H9 (cell line): ENCODE data around the gene MICAL2. TPM values are rescaled to one million over a fixed set of nuclear protein-coding genes. Genes with fewer than 3 reads are reported as not detected.

Experiments
- DNase-seq: peaks from one replicate; pipeline ENCODE4 v3.0.0-alpha.2; 2017
- H2AFZ ChIP-seq: one replicate; pipeline ENCODE4 v1.6.1; 2013; ENCODE audit warnings: mild to moderate bottlenecking, low read length, control low read depth, moderate library complexity
- H2AK5ac ChIP-seq: 2 replicates; pipeline ENCODE4 v1.6.1; 2013; ENCODE audit warnings: low read length, control low read depth, mixed read lengths; ENCODE audit not compliant: insufficient read length
- H2BK120ac ChIP-seq: one replicate; pipeline ENCODE4 v1.6.1; 2013; ENCODE audit warnings: low read depth, mild to moderate bottlenecking, low read length, control low read depth, inconsistent platforms; ENCODE audit not compliant: poor library complexity, severe bottlenecking
- H2BK12ac ChIP-seq: 2 replicates; pipeline ENCODE4 v1.6.1; 2013; ENCODE audit warnings: low read length, control low read depth, mixed read lengths, low read depth; ENCODE audit not compliant: insufficient read length
- H2BK15ac ChIP-seq: 2 replicates; pipeline ENCODE4 v1.6.1; 2013; ENCODE audit warnings: low read depth, low read length, control low read depth
- H2BK20ac ChIP-seq: one replicate; pipeline ENCODE4 v1.6.1; 2013; ENCODE audit warnings: low read depth, mild to moderate bottlenecking, low read length, control low read depth, inconsistent platforms; ENCODE audit not compliant: poor library complexity, severe bottlenecking
- H2BK5ac ChIP-seq: 2 replicates; pipeline ENCODE4 v1.6.1; 2013; ENCODE audit warnings: low read length, control low read depth, mixed read lengths; ENCODE audit not compliant: insufficient read length
- H3K14ac ChIP-seq: 2 replicates; pipeline ENCODE4 v1.6.1; 2013; ENCODE audit warnings: low read length, control low read depth; ENCODE audit not compliant: insufficient read depth
- H3K18ac ChIP-seq: 2 replicates; pipeline ENCODE4 v1.6.1; 2013; ENCODE audit warnings: low read depth, mild to moderate bottlenecking, mixed read lengths, low read length, control low read depth; ENCODE audit not compliant: insufficient read length
- H3K23ac ChIP-seq: 2 replicates; pipeline ENCODE4 v1.6.1; 2013; ENCODE audit warnings: low read length, control low read depth, mixed read lengths, low read depth; ENCODE audit not compliant: insufficient read length
- H3K23me2 ChIP-seq: 2 replicates; pipeline ENCODE4 v1.6.1; 2013; ENCODE audit warnings: low read depth, mild to moderate bottlenecking, mixed read lengths, low read length, control low read depth; ENCODE audit not compliant: insufficient read length, poor library complexity, severe bottlenecking
- H3K27ac ChIP-seq: 2 replicates; pipeline ENCODE4 v1.5.1; 2013; ENCODE audit warnings: low read length, control low read depth, mixed read lengths, low read depth; ENCODE audit not compliant: insufficient read length
- H3K27me3 ChIP-seq: 2 replicates; pipeline ENCODE4 v1.6.1; 2013; ENCODE audit warnings: low read length, control low read depth, inconsistent platforms; ENCODE audit not compliant: insufficient read depth
- H3K4ac ChIP-seq: 2 replicates; pipeline ENCODE4 v1.6.1; 2013; ENCODE audit warnings: low read depth, mild to moderate bottlenecking, control low read depth, inconsistent platforms, low read length, moderate library complexity
- H3K4me1 ChIP-seq: 2 replicates; pipeline ENCODE4 v1.6.1; 2013; ENCODE audit warnings: low read length, control low read depth, inconsistent platforms; ENCODE audit not compliant: insufficient read depth
- H3K4me2 ChIP-seq: 2 replicates; pipeline ENCODE4 v1.6.1; 2013; ENCODE audit warnings: low read length, control low read depth, mixed read lengths; ENCODE audit not compliant: insufficient read length, insufficient read depth
- H3K56ac ChIP-seq: 2 replicates; pipeline ENCODE4 v1.6.1; 2013; ENCODE audit warnings: low read depth, mild to moderate bottlenecking, mixed read lengths, low read length, control low read depth; ENCODE audit not compliant: insufficient read length
- H3K79me1 ChIP-seq: 2 replicates; pipeline ENCODE4 v1.6.1; 2013; ENCODE audit warnings: low read depth, mild to moderate bottlenecking, moderate library complexity, low read length, control low read depth, inconsistent platforms; ENCODE audit not compliant: insufficient read depth, poor library complexity, severe bottlenecking
- H3K79me2 ChIP-seq: 2 replicates; pipeline ENCODE4 v1.6.1; 2013; ENCODE audit warnings: low read length, control low read depth, inconsistent platforms; ENCODE audit not compliant: insufficient read depth
- H3K9ac ChIP-seq: 2 replicates; pipeline ENCODE4 v1.6.1; 2013; ENCODE audit warnings: low read length, control low read depth, mixed read lengths; ENCODE audit not compliant: insufficient read length; ENCODE audit errors: extremely low read depth
- H3K9me3 ChIP-seq: one replicate; pipeline ENCODE4 v1.6.1; 2013; ENCODE audit warnings: low read depth, low read length, inconsistent platforms; ENCODE audit not compliant: control insufficient read depth
- H3T11ph ChIP-seq: one replicate; pipeline ENCODE4 v1.6.1; 2013; ENCODE audit warnings: mild to moderate bottlenecking, low read length, control low read depth, inconsistent platforms
- H4K20me1 ChIP-seq: one replicate; pipeline ENCODE4 v1.6.1; 2013; ENCODE audit not compliant: control insufficient read depth, insufficient read length, insufficient read depth
- H4K5ac ChIP-seq: 2 replicates; pipeline ENCODE4 v1.6.1; 2013; ENCODE audit warnings: low read depth, mild to moderate bottlenecking, mixed read lengths, low read length, control low read depth; ENCODE audit not compliant: insufficient read length
- H4K8ac ChIP-seq: replicated peaks from 2 replicates; pipeline ENCODE4 v1.6.1; 2013; ENCODE audit warnings: low read length, control low read depth, mixed read lengths, low read depth; ENCODE audit not compliant: insufficient read length
- H4K91ac ChIP-seq: 2 replicates; pipeline ENCODE4 v1.6.1; 2013; ENCODE audit warnings: low read depth, mild to moderate bottlenecking, moderate library complexity, mixed read lengths, low read length, control low read depth; ENCODE audit not compliant: insufficient read length
- H3K27ac Mint-ChIP-seq, 3 experiments: 2 replicates in 2 of 3; 3 replicates in 1 of 3; pipeline ENCODE4 v1.8.0; 2020 to 2021; ENCODE audit warnings: mixed read lengths in 3 of 3, mild to moderate bottlenecking in 1 of 3, moderate library complexity in 1 of 3
- H3K27me3 Mint-ChIP-seq: 2 replicates; pipeline ENCODE4 v1.8.0; 2021; ENCODE audit warnings: low read depth, mild to moderate bottlenecking, moderate library complexity, mixed read lengths
- H3K36me3 Mint-ChIP-seq, 3 experiments: 2 replicates in 2 of 3; 3 replicates in 1 of 3; pipeline ENCODE4 v1.8.0; 2020 to 2021; ENCODE audit warnings: low read depth in 3 of 3, mixed read lengths in 3 of 3; ENCODE audit not compliant: insufficient read depth in 1 of 3
- H3K4me1 Mint-ChIP-seq, 2 experiments: 2 replicates each; pipeline ENCODE4 v1.8.0; 2020; ENCODE audit warnings: mixed read lengths in 2 of 2
- H3K4me3 Mint-ChIP-seq, 2 experiments: 2 replicates in 1 of 2; 3 replicates in 1 of 2; pipeline ENCODE4 v1.8.0; 2020 to 2021; ENCODE audit warnings: mild to moderate bottlenecking in 2 of 2, mixed read lengths in 2 of 2, moderate library complexity in 1 of 2
- H3K9me3 Mint-ChIP-seq, 2 experiments: 2 replicates in 1 of 2; 3 replicates in 1 of 2; pipeline ENCODE4 v1.8.0; 2020; ENCODE audit warnings: mild to moderate bottlenecking in 2 of 2, mixed read lengths in 2 of 2, moderate library complexity in 1 of 2
- CTCF ChIP-seq: fragments of 200-600 bp; sonication (generic); conservative IDR thresholded peaks from 3 replicates; pipeline ENCODE4 v1.8.0; 2021; ENCODE audit warnings: antibody characterized with exemption, mild to moderate bottlenecking
- WGBS: extraction: QIAGEN DNeasy Blood & Tissue Kit; methylation state at CpG from one replicate; pipeline ENCODE4 v1.1.7; 2013; ENCODE audit warnings: missing lambda C conversion rate, low lambda C conversion rate, mixed read lengths; ENCODE audit not compliant: insufficient read length; ENCODE audit errors: extremely low coverage; 5-methylcytosine and 5-hydroxymethylcytosine counted together
- total RNA-seq: library from RNA; stranded (reverse); gene quantifications from 2 replicates; pipeline ENCODE4 v1.2.1, GENCODE V29; 2021

MICAL2 gene
- total RNA-seq, 1 experiment from 2014 or later, result 4.7 TPM

- Histone ChIP-seq H3K27ac (no peak overlapping the region), H3K18ac (no peak overlapping the region), H2AK5ac (no peak overlapping the region), H2BK5ac (no peak overlapping the region), H4K20me1 (no peaks in the 10 kb centered on the region), H3K4ac (no peak overlapping the region), H2BK15ac (no peak overlapping the region), H2BK120ac (no peak overlapping the region), H3K79me1 (no peaks in the 10 kb centered on the region), H3K9me3 (no peaks in the 10 kb centered on the region), H4K91ac (no peak overlapping the region), H3K4me2 (no peak overlapping the region), H3K23ac (no peak overlapping the region), H3K79me2 (no peaks in the 10 kb centered on the region), H4K8ac (no peak overlapping the region), H2AFZ (no peak overlapping the region), H3K27me3 (no peaks in the 10 kb centered on the region), H3K9ac (no peak overlapping the region), H3K56ac (no peak overlapping the region), H3K23me2 (no peaks in the 10 kb centered on the region), H3K14ac (no peak overlapping the region), H4K5ac (no peak overlapping the region), H2BK12ac (no peak overlapping the region), H3K4me1 (no peaks in the 10 kb centered on the region), H3T11ph (no peak overlapping the region), H2BK20ac (no peak overlapping the region)
- H3K36me3 Mint-ChIP-seq, result no peaks in the 10 kb centered on the region; a peak in 1 of 7 replicates
- no peaks in the 10 kb centered on the region; a peak in 1 of 5 replicates for H3K9me3 Mint-ChIP-seq
- no peak overlapping the region for H3K4me3 Mint-ChIP-seq
- peaks cover 9 to 18% of the 10 kb centered on the region in 2 experiments for H3K4me1 Mint-ChIP-seq
- WGBS, result no CpG with 5 or more reads among the region's 12 CpGs
- TF ChIP-seq CTCF, result no peak
- no peak overlapping the region for H3K27ac Mint-ChIP-seq
- DNase-seq, result no peak
- H3K27me3 Mint-ChIP-seq, result no peaks in the 10 kb centered on the region
Measured at GRCh38 chr11:12161603-12162350, 51.4 kb downstream of the MICAL2 start.
